Measurements from ENCODE around the gene CACNA1S.
A peak's percentile ranks its signal among the peaks of the same experiment; 100 is the strongest.

CACNA1S gene

GRCh38 chr1:201139756-201140155 lies 27.5 kb upstream of the CACNA1S start:
- no peak for DNase-seq

- DNase-seq: no peak
These were observed 27.1 kb upstream of the CACNA1S start for GRCh38 chr1:201139306-201139705.

- no peak for DNase-seq
These were observed 26.1 kb upstream of the CACNA1S start for GRCh38 chr1:201138311-201138840.

GRCh38 chr1:201137579-201138310 lies 25.5 kb upstream of the CACNA1S start:
- DNase-seq: no peak

GRCh38 chr1:201137024-201137392 lies 24.8 kb upstream of the CACNA1S start:
- DNase-seq: no peak

- DNase-seq: no peak
These were observed 24.3 kb upstream of the CACNA1S start for GRCh38 chr1:201136355-201137023.

GRCh38 chr1:201134405-201134804 lies 22.2 kb upstream of the CACNA1S start:
- DNase-seq: no peak

- DNase-seq: no peak
These were observed 19.2 kb upstream of the CACNA1S start for GRCh38 chr1:201131398-201131797.

- no peak for DNase-seq
These were observed 16.7 kb upstream of the CACNA1S start for GRCh38 chr1:201128962-201129361.

- DNase-seq: no peak
These were observed 16.2 kb upstream of the CACNA1S start for GRCh38 chr1:201128476-201128875.

GRCh38 chr1:201127755-201128455 lies 15.7 kb upstream of the CACNA1S start:
- no peak for DNase-seq

GRCh38 chr1:201126832-201127754 lies 14.9 kb upstream of the CACNA1S start, which contains the start of gene ASCL5:
Gene ASCL5, minus strand, starts transcription at chr1:201127184. Its CDS starts 11,812 bp downstream, at chr1:201115372.
- DNase-seq: peak; percentile 87

GRCh38 chr1:201126463-201126831 lies 14.2 kb upstream of the CACNA1S start:
- no peak for DNase-seq

- no peak for DNase-seq
These were observed 13.6 kb upstream of the CACNA1S start for GRCh38 chr1:201125800-201126199.

- no peak for DNase-seq
These were observed 12.8 kb upstream of the CACNA1S start for GRCh38 chr1:201125019-201125418.

GRCh38 chr1:201123866-201124265 lies 11.6 kb upstream of the CACNA1S start:
- DNase-seq: no peak

- DNase-seq: no peak
These were observed 10.2 kb upstream of the CACNA1S start for GRCh38 chr1:201122321-201122957.

- DNase-seq: peak; percentile 92
These were observed 7.3 kb upstream of the CACNA1S start for GRCh38 chr1:201119206-201120197.

GRCh38 chr1:201116091-201116490 lies 3.9 kb upstream of the CACNA1S start:
- no peak for DNase-seq

- no peak for DNase-seq
These were observed 3.2 kb upstream of the CACNA1S start for GRCh38 chr1:201115390-201115937.

All from NCI-H69 (cell line).